IMR-90 (cell line): ENCODE measurements around the gene LAG3. TPM values are rescaled to one million over a fixed set of nuclear protein-coding genes. Genes with fewer than 3 reads are reported as not detected.

Source experiments
- ATAC-seq: fragments of 200-7000 bp; cut with Tn5 transposase; 2 replicates; pipeline ENCODE4 v1.9.1; 2020; ENCODE audit warnings: low read depth, mild to moderate bottlenecking, moderate library complexity
- BruUV-seq: library from RNA; stranded (reverse); fragments of 400-500 nt; replicated peaks from 2 replicates; lab custom pipeline; 2021; lab: Mats Ljungman, UMichigan
- CTCF ChIA-PET: fragments of 300-600 bp; formaldehyde crosslinking; extraction: SDS; loops from one replicate; lab custom pipeline; 2021; ENCODE audit warnings: antibody characterized with exemption; lab: Yijun Ruan, JAX
- POLR2A ChIA-PET: fragments of 300-600 bp; sonication (Branson Sonifier 250); formaldehyde crosslinking; loops from one replicate; lab custom pipeline; 2022; ENCODE audit warnings: antibody characterized with exemption; ENCODE audit not compliant: unreplicated experiment; lab: Charles Lee
- DNase-seq: peaks from one replicate; pipeline ENCODE4 v3.0.0; 2013
- H2AFZ ChIP-seq: replicated peaks from 2 replicates; pipeline ENCODE3; 2013; ENCODE audit warnings: low read length, mild to moderate bottlenecking; ENCODE audit not compliant: poor library complexity
- H2AK5ac ChIP-seq: 2 replicates; pipeline ENCODE4 v1.6.1; 2013; ENCODE audit warnings: low read depth, low read length, inconsistent platforms
- H2AK9ac ChIP-seq: replicated peaks from 2 replicates; pipeline ENCODE3; 2013; ENCODE audit warnings: mild to moderate bottlenecking, low read depth, low read length, moderate library complexity; ENCODE audit not compliant: poor library complexity
- H2BK120ac ChIP-seq: 2 replicates; pipeline ENCODE4 v1.6.1; 2013; ENCODE audit warnings: low read depth, low read length, inconsistent platforms
- H2BK15ac ChIP-seq: 3 replicates; pipeline ENCODE4 v1.6.1; 2013; ENCODE audit warnings: low read depth, low read length, inconsistent platforms
- H2BK20ac ChIP-seq: 2 replicates; pipeline ENCODE4 v1.6.1; 2013; ENCODE audit warnings: low read depth, mild to moderate bottlenecking, inconsistent platforms, low read length, moderate library complexity
- H2BK5ac ChIP-seq: 2 replicates; pipeline ENCODE4 v1.6.1; 2013; ENCODE audit warnings: mild to moderate bottlenecking, low read depth, low read length, inconsistent platforms; ENCODE audit not compliant: poor library complexity, severe bottlenecking
- H3K14ac ChIP-seq: replicated peaks from 2 replicates; pipeline ENCODE4 v1.6.1; 2013; ENCODE audit warnings: low read depth, low read length, inconsistent platforms
- H3K18ac ChIP-seq: 2 replicates; pipeline ENCODE4 v1.6.1; 2013; ENCODE audit warnings: low read depth, low read length, control low read depth
- H3K23ac ChIP-seq: 2 replicates; pipeline ENCODE4 v1.6.1; 2013; ENCODE audit warnings: low read depth, low read length, inconsistent platforms
- H3K27ac ChIP-seq: 2 replicates; pipeline ENCODE4 v1.5.1; 2013; ENCODE audit warnings: mild to moderate bottlenecking, control low read depth, low read length; ENCODE audit not compliant: insufficient read depth
- H3K27me3 ChIP-seq: 2 replicates; pipeline ENCODE4 v1.6.1; 2013; ENCODE audit warnings: low read length; ENCODE audit not compliant: control insufficient read depth, insufficient read depth
- H3K36me3 ChIP-seq: 2 replicates; pipeline ENCODE4 v1.6.1; 2013; ENCODE audit warnings: low read length, mixed read lengths; ENCODE audit not compliant: control insufficient read depth, insufficient read depth
- H3K4ac ChIP-seq: 2 replicates; pipeline ENCODE4 v1.6.1; 2013; ENCODE audit warnings: low read depth, low read length, inconsistent platforms
- H3K4me1 ChIP-seq: 2 replicates; pipeline ENCODE4 v1.6.1; 2013; ENCODE audit warnings: low read length, mixed read lengths; ENCODE audit not compliant: control insufficient read depth, insufficient read depth
- H3K4me2 ChIP-seq: 2 replicates; pipeline ENCODE4 v1.6.1; 2013; ENCODE audit warnings: low read depth, mild to moderate bottlenecking, control low read depth, low read length, moderate library complexity
- H3K4me3 ChIP-seq: 2 replicates; pipeline ENCODE4 v1.5.1; 2013; ENCODE audit warnings: low read depth, mild to moderate bottlenecking, control low read depth, low read length, moderate library complexity; ENCODE audit not compliant: insufficient read depth
- H3K56ac ChIP-seq: 2 replicates; pipeline ENCODE4 v1.6.1; 2013; ENCODE audit warnings: low read length, inconsistent platforms; ENCODE audit not compliant: insufficient read depth; ENCODE audit errors: extremely low read depth
- H3K79me1 ChIP-seq, 2 experiments: 2 replicates each; pipeline ENCODE4 v1.6.1; 2013; ENCODE audit warnings: low read length in 2 of 2, inconsistent platforms in 1 of 2, low read depth in 1 of 2
- H3K9ac ChIP-seq: 2 replicates; pipeline ENCODE4 v1.6.1; 2013; ENCODE audit warnings: low read depth, low read length, control low read depth
- H3K9me1 ChIP-seq: 2 replicates; pipeline ENCODE4 v1.6.1; 2013; ENCODE audit warnings: low read length, inconsistent platforms; ENCODE audit not compliant: insufficient read depth
- H3K9me3 ChIP-seq: 2 replicates; pipeline ENCODE4 v1.6.1; 2013; ENCODE audit warnings: low read length; ENCODE audit not compliant: control insufficient read depth, insufficient read depth
- H4K20me1 ChIP-seq: 2 replicates; pipeline ENCODE4 v1.6.1; 2013; ENCODE audit warnings: low read length, inconsistent platforms; ENCODE audit not compliant: insufficient read depth
- H4K5ac ChIP-seq: 2 replicates; pipeline ENCODE4 v1.6.1; 2013; ENCODE audit warnings: mild to moderate bottlenecking, low read depth, low read length, control low read depth
- H4K8ac ChIP-seq, 2 experiments: 2 replicates each; pipeline ENCODE4 v1.6.1; 2013; ENCODE audit warnings: low read depth in 2 of 2, low read length in 2 of 2, control low read depth in 1 of 2, inconsistent platforms in 1 of 2
- H4K91ac ChIP-seq: 2 replicates; pipeline ENCODE4 v1.6.1; 2013; ENCODE audit warnings: low read depth, low read length, inconsistent platforms; ENCODE audit not compliant: insufficient read depth
- BHLHE40 ChIP-seq: fragments of 150-350 bp; IDR thresholded peaks from 2 replicates; pipeline ENCODE4 v1.6.1; 2016; ENCODE audit warnings: mild to moderate bottlenecking, low read depth, low read length
- CEBPB ChIP-seq: IDR thresholded peaks from 2 replicates; pipeline ENCODE4 v1.6.1; 2012; ENCODE audit warnings: low read depth, low read length, improper control_type of control experiment
- CHD1 ChIP-seq: IDR thresholded peaks from 2 replicates; pipeline ENCODE4 v1.6.1; 2012; ENCODE audit warnings: low read depth, low read length, improper control_type of control experiment
- CTCF ChIP-seq: conservative IDR thresholded peaks from 2 replicates; pipeline ENCODE4 v1.5.1; 2012; ENCODE audit warnings: mild to moderate bottlenecking, low read depth, low read length, improper control_type of control experiment
- ELK1 ChIP-seq: fragments of 150-350 bp; IDR thresholded peaks from 2 replicates; pipeline ENCODE4 v1.6.1; 2016; ENCODE audit warnings: low read depth, mild to moderate bottlenecking, low read length, moderate library complexity, borderline replicate concordance
- FOS ChIP-seq: fragments of 150-350 bp; IDR thresholded peaks from 2 replicates; pipeline ENCODE4 v1.6.1; 2016; ENCODE audit warnings: low read depth, low read length
- MAFK ChIP-seq: IDR thresholded peaks from 2 replicates; pipeline ENCODE4 v1.6.1; 2012; ENCODE audit warnings: low read depth, low read length, improper control_type of control experiment
- MAZ ChIP-seq: IDR thresholded peaks from 2 replicates; pipeline ENCODE4 v1.6.1; 2012; ENCODE audit warnings: low read depth, mild to moderate bottlenecking, low read length, improper control_type of control experiment, moderate library complexity, borderline replicate concordance
- MXI1 ChIP-seq: IDR thresholded peaks from 2 replicates; pipeline ENCODE4 v1.6.1; 2012; ENCODE audit warnings: low read depth, mild to moderate bottlenecking, low read length, moderate library complexity, borderline replicate concordance
- NFE2L2 ChIP-seq: fragments of 150-350 bp; IDR thresholded peaks from 2 replicates; pipeline ENCODE4 v1.6.1; 2016; ENCODE audit warnings: low read depth, mild to moderate bottlenecking, low read length
- POLR2A ChIP-seq: IDR thresholded peaks from 2 replicates; pipeline ENCODE4 v1.6.1; 2012; ENCODE audit warnings: mild to moderate bottlenecking, low read depth, low read length
- RAD21 ChIP-seq: IDR thresholded peaks from 2 replicates; pipeline ENCODE4 v1.6.1; 2012; ENCODE audit warnings: low read length, improper control_type of control experiment
- RCOR1 ChIP-seq: IDR thresholded peaks from 2 replicates; pipeline ENCODE4 v1.6.1; 2012; ENCODE audit warnings: mild to moderate bottlenecking, low read length, improper control_type of control experiment; ENCODE audit not compliant: insufficient replicate concordance
- RFX5 ChIP-seq: IDR thresholded peaks from 2 replicates; pipeline ENCODE4 v1.8.0; 2012; ENCODE audit warnings: low read depth, mild to moderate bottlenecking, low read length, moderate library complexity
- SMC3 ChIP-seq: fragments of 150-350 bp; IDR thresholded peaks from 2 replicates; pipeline ENCODE4 v1.6.1; 2016; ENCODE audit warnings: low read depth, mild to moderate bottlenecking, antibody characterized with exemption, low read length, moderate library complexity
- USF2 ChIP-seq: fragments of 150-350 bp; IDR thresholded peaks from 2 replicates; pipeline ENCODE4 v1.6.1; 2017; ENCODE audit warnings: mild to moderate bottlenecking, antibody characterized with exemption, low read length, low read depth
- WGBS, 2 experiments: methylation state at CpG; one replicate each; pipeline versions ENCODE4 v1.1.5 to v1.1.7; 2013; ENCODE audit warnings: missing lambda C conversion rate in 2 of 2; ENCODE audit not compliant: insufficient read length in 1 of 2; ENCODE audit errors: extremely low coverage in 2 of 2; 5-methylcytosine and 5-hydroxymethylcytosine counted together
- dilution Hi-C: fragments of 300-500 bp; cut with HindIII; formaldehyde crosslinking; loops from one replicate; pipeline ENCODE4 v1.14.3; 2018; ENCODE audit warnings: low sequenced_read_pairs; ENCODE audit not compliant: unreplicated experiment
- in situ Hi-C: fragments of 300-500 bp; cut with MboI; formaldehyde crosslinking; loops from 3 replicates; pipeline ENCODE4 v1.14.3; 2019; ENCODE audit warnings: low sequenced_read_pairs, inconsistent platforms, mixed read lengths
- intact Hi-C: fragments of 100-400 bp; cut with micrococcal nuclease; formaldehyde crosslinking; loops from 2 replicates; pipeline ENCODE4 v1.10.0; 2022
- polyA plus RNA-seq, 3 experiments: library from polyadenylated mRNA; depleted of rRNA; stranded (reverse); fragments of >200 nt; gene quantifications; 2 replicates each; pipeline ENCODE4 v1.2.3, GENCODE V29; 2012; ENCODE audit warnings: low replicate concordance in 1 of 3
- total RNA-seq: library from RNA; depleted of rRNA; stranded (reverse); fragments of >200 nt; gene quantifications from 2 replicates; pipeline ENCODE4 v1.2.3, GENCODE V29; 2012

LAG3 gene
- total and polyA plus RNA-seq, 2 of the 4 experiments (the other 2 are of a cell fraction): 0.41 TPM; not detected in 1

- Histone ChIP-seq H2BK20ac (no peak overlapping the region), H4K20me1 (peaks cover 10% of the 10 kb centered on the region), H3K9me3 (no peaks in the 10 kb centered on the region), H3K27ac (no peak overlapping the region), H3K18ac (no peak overlapping the region), H4K8ac (no peak overlapping the region), H2BK5ac (no peak overlapping the region), H2AK5ac (no peak overlapping the region), H4K5ac (no peak overlapping the region), H4K91ac (no peak overlapping the region), H3K27me3 (no peaks in the 10 kb centered on the region), H2BK120ac (no peak overlapping the region), H3K9me1 (peaks cover 4% of the 10 kb centered on the region), H3K4ac (no peak overlapping the region), H3K4me1 (peaks cover 4% of the 10 kb centered on the region), H3K56ac (no peak overlapping the region), H2AK9ac (no peak overlapping the region), H3K23ac (no peak overlapping the region), H3K9ac (no peak overlapping the region), H3K36me3 (peaks cover 56% of the 10 kb centered on the region), H3K79me1 (peaks cover 22 to 30% of the 10 kb centered on the region in 2 experiments), H2AFZ (no peak overlapping the region), H3K4me3 (no peak overlapping the region), H3K14ac (no peak overlapping the region), H2BK15ac (no peak overlapping the region), H3K4me2 (no peak overlapping the region)
- TF ChIP-seq MAZ (no peak), CHD1 (no peak), BHLHE40 (no peak), FOS (no peak), CEBPB (no peak), NFE2L2 (no peak), SMC3 (no peak), CTCF (no peak), ELK1 (no peak), POLR2A (no peak), MAFK (no peak), USF2 (no peak), RCOR1 (no peak), RFX5 (no peak), MXI1 (no peak), RAD21 (no peak)
- ATAC-seq (no peak), DNase-seq (no peak)
- dilution Hi-C loops (no loop called here), intact Hi-C loops (no loop called here), in situ Hi-C loops (no loop called here)
- BruUV-seq: no TSS peak
- ChIA-PET POLR2A (no interaction called here), CTCF (interaction anchor here (0.8 kb wide), 1 partner anchor 64 kb away, joined by 3 read pairs; no protein-coding TSS in a partner anchor)
- WGBS, 2 experiments: 100% methylated on average over 2 of the region's 4 CpGs; no CpG with 5 or more reads in 1 of the 2 experiments
Measured at GRCh38 chr12:6747216-6747615, 25.1 kb upstream of the LAG3 start.
